K562 (cell line): ENCODE data around the gene ZNF202. TPM values are rescaled to one million over a fixed set of nuclear protein-coding genes. Genes with fewer than 3 reads are reported as not detected.

Source experiments
- ATAC-seq: fragments of 200-7000 bp; cut with Tn5 transposase; 3 replicates; pipeline ENCODE4 v1.9.1; 2020; ENCODE audit warnings: moderate library complexity
- BruUV-seq: library from RNA; stranded (reverse); fragments of 400-500 nt; replicated peaks from 2 replicates; lab custom pipeline; 2021; lab: Mats Ljungman, UMichigan
- CTCF ChIA-PET: fragments of 300-600 bp; formaldehyde crosslinking; extraction: SDS; loops from one replicate; lab custom pipeline; 2021; ENCODE audit warnings: low intra/inter-chr PET ratio; lab: Yijun Ruan, JAX
- POLR2A ChIA-PET: fragments of 300-600, 350-650 bp; sonication (Branson Sonifier 250); formaldehyde crosslinking; extraction: SDS; loops from one replicate; lab custom pipeline; 2021; ENCODE audit warnings: antibody characterized with exemption, inconsistent platforms; lab: Yijun Ruan, JAX
- DNase-seq, 4 experiments: peaks; one replicate each; pipeline versions ENCODE4 v3.0.0 to v3.0.0-alpha.2; 2011 to 2018; ENCODE audit warnings: low spot score in 3 of 4, mixed read lengths in 3 of 4; ENCODE audit errors: extremely low read depth in 1 of 4
- FAIRE-seq: peaks from 2 replicates; lab custom pipeline; 2011; peaks lifted over from hg19 to GRCh38; lab: Jason Lieb, UNC
- H2AFZ ChIP-seq: 2 replicates; pipeline ENCODE4 v1.6.0; 2011; ENCODE audit warnings: low read depth, low read length, control low read depth, inconsistent platforms
- H3K27ac ChIP-seq: fragments of 200-600 bp; 3 replicates; pipeline ENCODE4 v1.8.0; 2011; ENCODE audit warnings: low read depth, mild to moderate bottlenecking, control low read depth, inconsistent platforms, low read length, moderate library complexity, mixed read lengths; ENCODE audit errors: extremely low read depth
- H3K27me3 ChIP-seq, 2 experiments: fragments of 300-600 bp in 1 of 2; 2 replicates in 1 of 2; 3 replicates in 1 of 2; pipeline versions ENCODE4 v1.6.0 to v1.8.0; 2011; ENCODE audit warnings: inconsistent platforms in 2 of 2, low read length in 2 of 2, mild to moderate bottlenecking in 1 of 2, mixed read lengths in 1 of 2, moderate library complexity in 1 of 2; ENCODE audit not compliant: control insufficient read depth in 2 of 2, insufficient read depth in 2 of 2
- H3K36me3 ChIP-seq: fragments of 300-600 bp; 3 replicates; pipeline ENCODE4 v1.8.0; 2011; ENCODE audit warnings: mild to moderate bottlenecking, low read length, inconsistent platforms; ENCODE audit not compliant: control insufficient read depth, insufficient read depth
- H3K4me1 ChIP-seq, 2 experiments: fragments of 200-600 bp in 1 of 2; replicated peaks in 1 of 2; 2 replicates in 1 of 2; 3 replicates in 1 of 2; pipeline versions ENCODE4 v1.5.1 to v1.8.0; 2011; ENCODE audit warnings: inconsistent platforms in 2 of 2, low read length in 2 of 2, mild to moderate bottlenecking in 1 of 2, mixed read lengths in 1 of 2, moderate library complexity in 1 of 2; ENCODE audit not compliant: control insufficient read depth in 2 of 2, insufficient read depth in 2 of 2
- H3K4me2 ChIP-seq: 2 replicates; pipeline ENCODE4 v1.6.1; 2011; ENCODE audit warnings: low read length, control low read depth, inconsistent platforms, mixed read lengths; ENCODE audit not compliant: insufficient read depth
- H3K4me3 ChIP-seq: fragments of 200-600 bp; sonication (generic), shearing (Covaris generic); 2 replicates; pipeline ENCODE4 v1.5.1; 2016; ENCODE audit warnings: control low read depth, inconsistent platforms
- H3K79me2 ChIP-seq: fragments of 200-600 bp; 3 replicates; pipeline ENCODE4 v1.8.0; 2011; ENCODE audit warnings: low read length, inconsistent platforms; ENCODE audit not compliant: control insufficient read depth, insufficient read depth
- H3K9ac ChIP-seq, 2 experiments: 2 replicates each; pipeline versions ENCODE4 v1.6.0 to v1.6.1; 2011; ENCODE audit warnings: low read depth in 2 of 2, low read length in 2 of 2, control low read depth in 1 of 2, inconsistent platforms in 1 of 2, mild to moderate bottlenecking in 1 of 2, mixed read lengths in 1 of 2; ENCODE audit not compliant: insufficient read depth in 1 of 2
- H3K9me1 ChIP-seq: one replicate; pipeline ENCODE4 v1.6.0; 2011; ENCODE audit warnings: inconsistent platforms, mild to moderate bottlenecking, low read length, moderate library complexity; ENCODE audit not compliant: control insufficient read depth, insufficient read depth
- H3K9me3 ChIP-seq: replicated peaks from 2 replicates; pipeline ENCODE4 v1.5.1; 2011; ENCODE audit warnings: low read depth, low read length, inconsistent platforms; ENCODE audit not compliant: control insufficient read depth, insufficient read depth
- H4K20me1 ChIP-seq: replicated peaks from 2 replicates; pipeline ENCODE4 v1.6.1; 2011; ENCODE audit warnings: low read length, inconsistent platforms, mixed read lengths; ENCODE audit not compliant: control insufficient read depth, insufficient read depth
- CBX2 ChIP-seq: fragments of 200-600 bp; sonication (generic); IDR thresholded peaks from one replicate; pipeline ENCODE4 v1.6.1; 2012; ENCODE audit warnings: mild to moderate bottlenecking, low read length, inconsistent platforms; ENCODE audit not compliant: insufficient read depth, poor library complexity, severe bottlenecking
- CREB3 ChIP-seq: fragments of 450-650 bp; conservative IDR thresholded peaks from 2 replicates; pipeline ENCODE4 v1.6.1; 2016; ENCODE audit warnings: missing genetic modification characterization, low read depth, mild to moderate bottlenecking, missing compliant biosample characterization, moderate library complexity
- CREB5 ChIP-seq: fragments of 250-450 bp; sonication (Bioruptor Pico); IDR thresholded peaks from 2 replicates; pipeline ENCODE4 v1.5.0; 2020; ENCODE audit warnings: mild to moderate bottlenecking
- RHOXF2B ChIP-seq: fragments of 250-450 bp; sonication (Bioruptor Pico); conservative IDR thresholded peaks from 2 replicates; pipeline ENCODE4 v1.5.1; 2021
- RNF2 ChIP-seq: sonication (generic); IDR thresholded peaks from 2 replicates; pipeline ENCODE4 v1.6.1; 2016
- SMARCB1 ChIP-seq: IDR thresholded peaks from 2 replicates; pipeline ENCODE4 v1.6.1; 2011; ENCODE audit warnings: improper control_type of control experiment, low read depth; ENCODE audit not compliant: insufficient read length
- THAP7 ChIP-seq: fragments of 250-450 bp; sonication (Bioruptor Pico); IDR thresholded peaks from 2 replicates; pipeline ENCODE4 v1.5.0; 2021
- ZFP1 ChIP-seq: fragments of 450-650 bp; formaldehyde crosslinking; IDR thresholded peaks from 2 replicates; pipeline ENCODE4 v1.4.0; 2020; ENCODE audit warnings: mild to moderate bottlenecking, mixed read lengths
- ZNF124 ChIP-seq: sonication (generic); formaldehyde crosslinking; IDR thresholded peaks from 2 replicates; pipeline ENCODE4 v1.8.1; 2022; ENCODE audit warnings: missing genetic modification reagents
- ZNF143 ChIP-seq: sonication (generic); formaldehyde crosslinking; IDR thresholded peaks from 2 replicates; pipeline ENCODE4 v1.9.0; 2022; ENCODE audit warnings: mild to moderate bottlenecking, missing genetic modification reagents
- ZNF384 ChIP-seq: IDR thresholded peaks from 2 replicates; pipeline ENCODE4 v1.6.1; 2012; ENCODE audit warnings: low read depth, low read length, improper control_type of control experiment
- ZNF408 ChIP-seq: fragments of 250-450 bp; sonication (Bioruptor Pico); IDR thresholded peaks from 2 replicates; pipeline ENCODE4 v1.4.0; 2020; ENCODE audit warnings: low read depth, mild to moderate bottlenecking, moderate library complexity
- ZNF699 ChIP-seq: fragments of 250-450 bp; sonication (Bioruptor Pico); IDR thresholded peaks from 2 replicates; pipeline ENCODE4 v1.8.0; 2021; ENCODE audit warnings: mild to moderate bottlenecking, moderate library complexity; ENCODE audit not compliant: insufficient replicate concordance
- ZNF785 ChIP-seq: fragments of 250-450 bp; sonication (Bioruptor Pico); IDR thresholded peaks from 2 replicates; pipeline ENCODE4 v1.4.0; 2020; ENCODE audit warnings: mild to moderate bottlenecking
- WGBS: fragments of 100-300 bp; shearing (Covaris generic); methylation state at CpG from one replicate; pipeline ENCODE4 v1.1.6; 2016; ENCODE audit warnings: low coverage, mixed read lengths; ENCODE audit not compliant: insufficient coverage; ENCODE audit errors: missing lambda C conversion rate; 5-methylcytosine and 5-hydroxymethylcytosine counted together
- in situ Hi-C: fragments of 300-500 bp; cut with MboI; formaldehyde crosslinking; loops from 4 replicates; pipeline ENCODE4 v1.15.0; 2018; ENCODE audit warnings: inconsistent platforms, mixed read lengths
- intact Hi-C: fragments of 100-400 bp; cut with micrococcal nuclease; formaldehyde crosslinking; loops from 2 replicates; pipeline ENCODE4 v1.14.2; 2022
- polyA plus RNA-seq, 8 experiments: library from polyadenylated mRNA; depleted of rRNA in 4 of 8; stranded (reverse) in 5 of 8; unstranded in 3 of 8; fragments of >200 nt; fragmentation: Nextera tagmentation in 2 of 8; fragmentation: Illumina TruSeq in 1 of 8; extraction: Ambion mirVana in 2 of 8; extraction: Trizol in 1 of 8; gene quantifications; 2 replicates each; pipeline versions ENCODE4 v1.2.1 to v1.2.3, GENCODE V29; 2011 to 2014; ENCODE audit warnings: inconsistent platforms in 1 of 8, missing spikeins in 1 of 8
- total RNA-seq, 7 experiments: library from RNA; depleted of rRNA in 6 of 7; stranded (reverse); fragments of >200 nt in 6 of 7; fragmentation: Illumina TruSeq in 2 of 7; extraction: Trizol in 2 of 7; gene quantifications; 2 replicates each; pipeline versions ENCODE4 v1.2.1 to v1.2.3, GENCODE V29; 2011 to 2021; ENCODE audit warnings: low replicate concordance in 1 of 7
- TF ChIP-seq, protein P1 (sequence below): fragments of 450-650 bp; IDR thresholded peaks from 2 replicates; pipeline ENCODE4 v1.6.1; 2016
- TF ChIP-seq, protein P2 (sequence below): fragments of 250-450 bp; sonication (Bioruptor Pico); IDR thresholded peaks from 2 replicates; pipeline ENCODE4 v1.8.0; 2021; ENCODE audit warnings: mild to moderate bottlenecking, moderate library complexity
- TF ChIP-seq, protein P3 (sequence below): fragments of 250-450 bp; sonication (Bioruptor Pico); IDR thresholded peaks from 2 replicates; pipeline ENCODE4 v1.4.0; 2020; ENCODE audit warnings: mild to moderate bottlenecking

The ZNF202 gene
- total and polyA plus RNA-seq, 9 of the 15 experiments (the other 6 are each of a cell fraction or from before 2014, with no cell fraction given): 2.3 to 18.7 (median 12.7) TPM

DNA sequence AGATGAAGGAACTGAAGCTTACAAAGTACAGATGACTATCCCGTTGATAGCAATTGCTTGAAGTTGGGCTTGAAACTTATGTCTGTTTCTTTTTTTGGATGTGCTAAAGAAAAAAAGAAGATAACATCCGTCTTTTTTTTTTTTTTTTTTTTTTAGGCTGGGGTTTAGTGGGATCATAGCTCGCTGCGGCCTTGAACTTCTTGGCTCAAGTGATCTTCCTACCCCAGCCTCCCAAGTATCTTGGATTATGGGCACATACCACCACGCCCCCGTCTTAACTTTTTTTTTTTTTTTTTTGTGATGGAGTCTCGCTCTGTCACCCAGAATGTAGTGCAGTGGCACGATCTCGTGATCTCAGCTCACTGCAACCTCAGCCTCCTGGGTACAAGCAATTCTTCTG lies 46.2 kb downstream of the ZNF202 start:
- DNase-seq (no peak), FAIRE-seq (no peak), ATAC-seq (no peak)
- no peaks in the 10 kb centered on the region for H3K79me2 ChIP-seq
- H3K27ac ChIP-seq: no peak overlapping the region
- peaks cover 0 to 7% of the 10 kb centered on the region in 2 experiments; a peak in 1 of 5 replicates for H3K27me3 ChIP-seq
- CTCF ChIA-PET: no interaction called here
- no peaks in the 10 kb centered on the region for H3K4me1 ChIP-seq
- POLR2A ChIA-PET: no interaction called here
- H4K20me1 ChIP-seq: no peaks in the 10 kb centered on the region
- no peaks in the 10 kb centered on the region for H3K9me3 ChIP-seq
- 2% methylated on average over 5 of the region's 9 CpGs for WGBS
- H3K4me3 ChIP-seq: no peak overlapping the region
- no peaks in the 10 kb centered on the region for H3K36me3 ChIP-seq
- no TSS peak for BruUV-seq
- intact Hi-C loops: no loop called here
- no peaks in the 10 kb centered on the region for H3K9me1 ChIP-seq
- no peak overlapping the region for H2AFZ ChIP-seq
- no peak overlapping the region for H3K4me2 ChIP-seq
- H3K9ac ChIP-seq: no peak overlapping the region
- in situ Hi-C loops: no loop called here
- TF ChIP-seq CBX2 (no peak), ZNF143 (CRISPR knock-in tag) (no peak), ZNF408 (CRISPR knock-in tag) (no peak), ZNF124 (no peak), RHOXF2B (CRISPR knock-in tag) (no peak), ZNF384 (no peak), ZNF785 (CRISPR knock-in tag) (no peak), RNF2 (no peak), SMARCB1 (no peak), THAP7 (no peak), CREB3 (no peak), ZFP1 (CRISPR knock-in tag) (no peak), CREB5 (CRISPR knock-in tag) (no peak), ZNF699 (CRISPR knock-in tag) (no peak)
- TF ChIP-seq, protein P1, sequence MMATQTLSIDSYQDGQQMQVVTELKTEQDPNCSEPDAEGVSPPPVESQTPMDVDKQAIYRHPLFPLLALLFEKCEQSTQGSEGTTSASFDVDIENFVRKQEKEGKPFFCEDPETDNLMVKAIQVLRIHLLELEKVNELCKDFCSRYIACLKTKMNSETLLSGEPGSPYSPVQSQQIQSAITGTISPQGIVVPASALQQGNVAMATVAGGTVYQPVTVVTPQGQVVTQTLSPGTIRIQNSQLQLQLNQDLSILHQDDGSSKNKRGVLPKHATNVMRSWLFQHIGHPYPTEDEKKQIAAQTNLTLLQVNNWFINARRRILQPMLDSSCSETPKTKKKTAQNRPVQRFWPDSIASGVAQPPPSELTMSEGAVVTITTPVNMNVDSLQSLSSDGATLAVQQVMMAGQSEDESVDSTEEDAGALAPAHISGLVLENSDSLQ: no peak
- TF ChIP-seq, protein P2, sequence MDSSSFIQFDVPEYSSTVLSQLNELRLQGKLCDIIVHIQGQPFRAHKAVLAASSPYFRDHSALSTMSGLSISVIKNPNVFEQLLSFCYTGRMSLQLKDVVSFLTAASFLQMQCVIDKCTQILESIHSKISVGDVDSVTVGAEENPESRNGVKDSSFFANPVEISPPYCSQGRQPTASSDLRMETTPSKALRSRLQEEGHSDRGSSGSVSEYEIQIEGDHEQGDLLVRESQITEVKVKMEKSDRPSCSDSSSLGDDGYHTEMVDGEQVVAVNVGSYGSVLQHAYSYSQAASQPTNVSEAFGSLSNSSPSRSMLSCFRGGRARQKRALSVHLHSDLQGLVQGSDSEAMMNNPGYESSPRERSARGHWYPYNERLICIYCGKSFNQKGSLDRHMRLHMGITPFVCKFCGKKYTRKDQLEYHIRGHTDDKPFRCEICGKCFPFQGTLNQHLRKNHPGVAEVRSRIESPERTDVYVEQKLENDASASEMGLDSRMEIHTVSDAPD: no peak
- TF ChIP-seq, protein P3, sequence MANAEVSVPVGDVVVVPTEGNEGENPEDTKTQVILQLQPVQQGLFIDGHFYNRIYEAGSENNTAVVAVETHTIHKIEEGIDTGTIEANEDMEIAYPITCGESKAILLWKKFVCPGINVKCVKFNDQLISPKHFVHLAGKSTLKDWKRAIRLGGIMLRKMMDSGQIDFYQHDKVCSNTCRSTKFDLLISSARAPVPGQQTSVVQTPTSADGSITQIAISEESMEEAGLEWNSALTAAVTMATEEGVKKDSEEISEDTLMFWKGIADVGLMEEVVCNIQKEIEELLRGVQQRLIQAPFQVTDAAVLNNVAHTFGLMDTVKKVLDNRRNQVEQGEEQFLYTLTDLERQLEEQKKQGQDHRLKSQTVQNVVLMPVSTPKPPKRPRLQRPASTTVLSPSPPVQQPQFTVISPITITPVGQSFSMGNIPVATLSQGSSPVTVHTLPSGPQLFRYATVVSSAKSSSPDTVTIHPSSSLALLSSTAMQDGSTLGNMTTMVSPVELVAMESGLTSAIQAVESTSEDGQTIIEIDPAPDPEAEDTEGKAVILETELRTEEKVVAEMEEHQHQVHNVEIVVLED (CRISPR knock-in tag): no peak
